Transverse colon (tissue), 4 donors: ENCODE results near the gene FAM110A.

ENCODE experiments used
- EP300 ChIP-seq: sonication (generic); formaldehyde crosslinking; IDR thresholded peaks from one replicate; pipeline ENCODE4 v1.6.1; 2017; ENCODE audit warnings: antibody characterized with exemption, low read depth
- POLR2A ChIP-seq: fragments of 450-650 bp; IDR thresholded peaks from one replicate; pipeline ENCODE4 v1.6.1; 2016; ENCODE audit warnings: antibody characterized with exemption, mild to moderate bottlenecking, moderate library complexity
- POLR2AphosphoS5 ChIP-seq, 3 donors: sonication (generic); formaldehyde crosslinking; IDR thresholded peaks; one replicate each; pipeline ENCODE4 v1.6.1; 2016; ENCODE audit warnings: antibody characterized with exemption in 3 of 3
- TF ChIP-seq, protein P1 (sequence below), 5 experiments: fragments of 200-600 bp in 3 of 5; fragments of 450-650 bp in 2 of 5; sonication (generic) in 3 of 5; IDR thresholded peaks; 1 replicate in 2 of 5; 2 replicates in 3 of 5; pipeline ENCODE4 v1.5.1; 2016 to 2017; ENCODE audit warnings: antibody characterized with exemption in 5 of 5, inconsistent platforms in 3 of 5, mild to moderate bottlenecking in 2 of 5, moderate library complexity in 1 of 5

DNA sequence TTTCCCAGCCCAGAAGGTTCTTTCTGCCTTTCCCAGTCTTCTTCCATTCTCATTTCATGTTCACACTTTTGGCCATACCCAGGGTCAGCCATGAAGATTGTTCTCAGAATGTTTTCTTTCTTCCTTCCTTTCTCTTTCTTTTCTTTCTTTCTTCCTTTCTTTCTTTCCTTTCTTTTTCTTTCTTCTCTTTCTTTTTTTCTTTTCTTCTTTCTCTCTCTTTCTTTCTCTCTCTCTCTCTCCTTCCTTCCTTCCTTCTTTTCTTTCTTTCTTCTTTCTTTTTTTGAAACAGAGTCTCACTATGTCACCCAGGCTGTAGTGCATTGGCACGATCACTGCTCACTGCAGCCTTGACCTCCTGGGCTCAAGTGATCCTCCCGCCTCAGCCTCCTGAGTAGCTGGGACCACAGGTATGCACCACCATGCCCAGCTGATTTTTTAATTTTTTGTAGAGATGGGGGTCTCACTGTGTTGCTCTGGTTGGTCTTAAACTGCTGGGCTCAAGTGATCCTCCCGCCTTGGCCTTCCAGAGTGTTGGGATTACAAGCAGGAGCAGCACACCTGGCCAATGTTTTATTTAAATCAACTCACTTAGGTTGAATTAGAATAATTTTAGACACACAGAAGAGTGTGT is 13.1 kb upstream of the FAM110A start:
- TF ChIP-seq, protein P1, sequence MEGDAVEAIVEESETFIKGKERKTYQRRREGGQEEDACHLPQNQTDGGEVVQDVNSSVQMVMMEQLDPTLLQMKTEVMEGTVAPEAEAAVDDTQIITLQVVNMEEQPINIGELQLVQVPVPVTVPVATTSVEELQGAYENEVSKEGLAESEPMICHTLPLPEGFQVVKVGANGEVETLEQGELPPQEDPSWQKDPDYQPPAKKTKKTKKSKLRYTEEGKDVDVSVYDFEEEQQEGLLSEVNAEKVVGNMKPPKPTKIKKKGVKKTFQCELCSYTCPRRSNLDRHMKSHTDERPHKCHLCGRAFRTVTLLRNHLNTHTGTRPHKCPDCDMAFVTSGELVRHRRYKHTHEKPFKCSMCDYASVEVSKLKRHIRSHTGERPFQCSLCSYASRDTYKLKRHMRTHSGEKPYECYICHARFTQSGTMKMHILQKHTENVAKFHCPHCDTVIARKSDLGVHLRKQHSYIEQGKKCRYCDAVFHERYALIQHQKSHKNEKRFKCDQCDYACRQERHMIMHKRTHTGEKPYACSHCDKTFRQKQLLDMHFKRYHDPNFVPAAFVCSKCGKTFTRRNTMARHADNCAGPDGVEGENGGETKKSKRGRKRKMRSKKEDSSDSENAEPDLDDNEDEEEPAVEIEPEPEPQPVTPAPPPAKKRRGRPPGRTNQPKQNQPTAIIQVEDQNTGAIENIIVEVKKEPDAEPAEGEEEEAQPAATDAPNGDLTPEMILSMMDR (IDR thresholded peaks at IDR 0.05): no peak
- no peak for TF ChIP-seq POLR2AphosphoS5 (IDR thresholded peaks at IDR 0.05)
- no peak for TF ChIP-seq POLR2A
- TF ChIP-seq EP300: no peak
